ENCODE data around the gene EFNA4. TPM values are rescaled to one million over a fixed set of nuclear protein-coding genes. Genes with fewer than 3 reads are reported as not detected.

Gene EFNA4
- total RNA-seq, 1 experiment from 2014 or later, result 17.0 TPM

GRCh38 chr1:155044812-155045657 lies 18.5 kb upstream of the EFNA4 start:
- H3K4me3 ChIP-seq (ENCODE audit: low read depth, low read length, poor library complexity, severe bottlenecking), result no peak overlapping the region
- CTCF ChIA-PET, result interaction anchor here (1.3 kb wide), 1 partner anchor 40 kb away, joined by 3 read pairs; no protein-coding TSS in a partner anchor
- DNase-seq (ENCODE audit: low spot score), result peak; percentile 48
- H3K27ac ChIP-seq (ENCODE audit: low read depth, low read length, poor library complexity, severe bottlenecking), result no peak overlapping the region
- intact Hi-C loops (cut with micrococcal nuclease; ENCODE audit: unreplicated experiment), result no loop called here
- no TSS peak for BruUV-seq (replicated peaks)
- H3K9me3 ChIP-seq (ENCODE audit: low read depth, low read length, poor library complexity, severe bottlenecking), result no peaks in the 10 kb centered on the region
- POLR2A ChIA-PET (ENCODE audit: low non-redundant PET), result no interaction called here
- no peaks in the 10 kb centered on the region for H3K36me3 ChIP-seq (ENCODE audit: insufficient read depth, low read length, poor library complexity, severe bottlenecking)
- TF ChIP-seq CTCF (conservative IDR thresholded peaks at IDR 0.05; ENCODE audit: low read depth, low read length), result peak; percentile 65
- no peak for TF ChIP-seq EZH2 (IDR thresholded peaks at IDR 0.05; ENCODE audit: borderline replicate concordance, low read depth, low read length, poor library complexity, severe bottlenecking)
- no peaks in the 10 kb centered on the region for H3K27me3 ChIP-seq (replicated peaks; ENCODE audit: insufficient read depth, low read depth, low read length, poor library complexity)
- H3K4me1 ChIP-seq (ENCODE audit: insufficient read depth, low read length, poor library complexity, severe bottlenecking), result peaks cover 6% of the 10 kb centered on the region

GRCh38 chr1:155048449-155049334 lies 14.8 kb upstream of the EFNA4 start:
- no peak for DNase-seq (ENCODE audit: low spot score)
- peaks cover 20% of the 10 kb centered on the region for H3K4me1 ChIP-seq (ENCODE audit: insufficient read depth, low read length, poor library complexity, severe bottlenecking)
- no peaks in the 10 kb centered on the region for H3K27me3 ChIP-seq (replicated peaks; ENCODE audit: insufficient read depth, low read depth, low read length, poor library complexity)
- H3K9me3 ChIP-seq (ENCODE audit: low read depth, low read length, poor library complexity, severe bottlenecking), result no peaks in the 10 kb centered on the region
- ChIA-PET POLR2A (ENCODE audit: low non-redundant PET) (no interaction called here), CTCF (interaction anchor here (0.6 kb wide), 1 partner anchor 132 kb away, joined by 3 read pairs; no protein-coding TSS in a partner anchor)
- H3K27ac ChIP-seq (ENCODE audit: low read depth, low read length, poor library complexity, severe bottlenecking), result no peak overlapping the region
- TF ChIP-seq CTCF (conservative IDR thresholded peaks at IDR 0.05; ENCODE audit: low read depth, low read length) (no peak), EZH2 (IDR thresholded peaks at IDR 0.05; ENCODE audit: borderline replicate concordance, low read depth, low read length, poor library complexity, severe bottlenecking) (no peak)
- no TSS peak for BruUV-seq (replicated peaks)
- intact Hi-C loops (cut with micrococcal nuclease; ENCODE audit: unreplicated experiment), result no loop called here
- no peaks in the 10 kb centered on the region for H3K36me3 ChIP-seq (ENCODE audit: insufficient read depth, low read length, poor library complexity, severe bottlenecking)
- H3K4me3 ChIP-seq (ENCODE audit: low read depth, low read length, poor library complexity, severe bottlenecking), result no peak overlapping the region
